GM12891 (cell line): ENCODE measurements around the gene YAE1.

Experiments
- POLR2A ChIP-seq: IDR thresholded peaks from 2 replicates; pipeline ENCODE4 v1.6.1; 2011; ENCODE audit warnings: low read depth, low read length, control low read depth
- TAF1 ChIP-seq: IDR thresholded peaks from 2 replicates; pipeline ENCODE4 v1.6.1; 2011; ENCODE audit warnings: low read depth, low read length, control low read depth

DNA sequence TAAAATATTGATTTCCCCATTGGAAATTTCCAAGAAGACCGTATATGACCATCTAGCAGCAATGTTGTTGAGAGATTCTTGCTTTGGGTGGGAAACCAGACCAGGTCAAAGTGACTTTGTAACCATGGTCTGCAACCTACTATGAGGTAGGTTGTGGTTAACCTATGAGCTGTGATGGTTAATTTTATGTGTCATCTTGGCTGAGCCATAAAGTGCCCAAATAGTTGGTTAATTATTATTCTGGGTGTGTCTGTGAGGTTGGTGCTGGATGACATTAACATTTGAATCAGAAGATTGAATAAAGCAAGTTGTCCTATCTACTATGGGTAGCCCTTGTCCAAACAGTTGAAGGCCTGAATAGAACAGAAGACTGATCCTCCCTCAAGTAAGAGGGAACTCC lies 38.9 kb downstream of the YAE1 start:
- TF ChIP-seq POLR2A = no peak
- no peak for TF ChIP-seq TAF1
